ENCODE results near the gene CSTB. TPM values are rescaled to one million over a fixed set of nuclear protein-coding genes. Genes with fewer than 3 reads are reported as not detected.

Gene CSTB
- total and polyA plus RNA-seq, 4 donors, result 33.2 to 263 (median 181) TPM

GRCh38 chr21:43771698-43772424 lies 4.2 kb downstream of the CSTB start:
- Histone ChIP-seq H3K4me1 (ENCODE audit: control insufficient read depth in 5 of 5, insufficient read depth in 5 of 5, low read length in 5 of 5) (peaks cover 0 to 11% (median 9%) of the 10 kb centered on the region in 5 donors), H3K9me3 (ENCODE audit: control insufficient read depth in 4 of 4, insufficient read depth in 3 of 4, low read length in 3 of 4) (no peaks in the 10 kb centered on the region), H3K9ac (ENCODE audit: insufficient read depth in 1 of 2, low read length in 2 of 2) (no peak overlapping the region), H3K27me3 (ENCODE audit: control insufficient read depth in 3 of 3, insufficient read depth in 3 of 3, low read length in 2 of 3) (no peaks in the 10 kb centered on the region), H3K4me3 (no peak overlapping the region), H3K27ac (ENCODE audit: low read depth in 1 of 2, low read length in 1 of 2) (no peak overlapping the region), H3K36me3 (ENCODE audit: control insufficient read depth in 4 of 4, insufficient read depth in 4 of 4, low read length in 4 of 4) (peaks cover 0 to 12% (median 6%) of the 10 kb centered on the region in 4 donors)
- TF ChIP-seq, protein P1, sequence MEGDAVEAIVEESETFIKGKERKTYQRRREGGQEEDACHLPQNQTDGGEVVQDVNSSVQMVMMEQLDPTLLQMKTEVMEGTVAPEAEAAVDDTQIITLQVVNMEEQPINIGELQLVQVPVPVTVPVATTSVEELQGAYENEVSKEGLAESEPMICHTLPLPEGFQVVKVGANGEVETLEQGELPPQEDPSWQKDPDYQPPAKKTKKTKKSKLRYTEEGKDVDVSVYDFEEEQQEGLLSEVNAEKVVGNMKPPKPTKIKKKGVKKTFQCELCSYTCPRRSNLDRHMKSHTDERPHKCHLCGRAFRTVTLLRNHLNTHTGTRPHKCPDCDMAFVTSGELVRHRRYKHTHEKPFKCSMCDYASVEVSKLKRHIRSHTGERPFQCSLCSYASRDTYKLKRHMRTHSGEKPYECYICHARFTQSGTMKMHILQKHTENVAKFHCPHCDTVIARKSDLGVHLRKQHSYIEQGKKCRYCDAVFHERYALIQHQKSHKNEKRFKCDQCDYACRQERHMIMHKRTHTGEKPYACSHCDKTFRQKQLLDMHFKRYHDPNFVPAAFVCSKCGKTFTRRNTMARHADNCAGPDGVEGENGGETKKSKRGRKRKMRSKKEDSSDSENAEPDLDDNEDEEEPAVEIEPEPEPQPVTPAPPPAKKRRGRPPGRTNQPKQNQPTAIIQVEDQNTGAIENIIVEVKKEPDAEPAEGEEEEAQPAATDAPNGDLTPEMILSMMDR (IDR thresholded peaks at IDR 0.05; ENCODE audit: control extremely low read depth, extremely low read depth), result no peak
- WGBS, 2 donors, result 75 to 77% methylated on average over 13 of the region's 13 CpGs
- no peak for DNase-seq
- ATAC-seq (ENCODE audit: insufficient read depth, low FRiP score), result no peak

DNA sequence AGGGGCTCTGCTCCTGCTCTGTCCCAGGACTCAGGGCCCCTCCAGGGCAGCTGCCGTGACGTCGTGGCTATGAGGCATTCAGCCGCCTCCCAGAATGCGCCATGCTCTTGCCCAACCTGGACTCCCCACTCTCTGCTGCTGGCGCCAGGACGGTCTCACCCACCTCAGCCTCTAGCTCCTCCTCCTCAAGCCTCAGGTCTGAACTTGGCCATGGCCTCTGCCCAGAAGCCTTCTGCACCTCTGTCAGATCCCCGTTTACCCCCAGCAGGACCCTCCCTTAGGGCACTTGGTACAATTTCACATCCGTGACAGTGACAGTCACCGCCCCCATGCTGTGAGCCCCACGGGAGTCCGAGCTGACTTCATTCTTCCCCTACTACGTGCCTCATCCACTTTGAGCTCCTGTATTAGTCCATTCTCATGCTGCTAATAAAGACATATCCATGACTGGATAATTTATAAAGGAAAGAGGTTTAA lies 4.9 kb downstream of the CSTB start:
- H3K36me3 ChIP-seq (ENCODE audit: control insufficient read depth in 4 of 4, insufficient read depth in 4 of 4, low read length in 4 of 4), result peaks cover 0 to 12% (median 6%) of the 10 kb centered on the region in 4 donors
- H3K4me3 ChIP-seq, result no peak overlapping the region
- TF ChIP-seq, protein P1 (IDR thresholded peaks at IDR 0.05; ENCODE audit: control extremely low read depth, extremely low read depth), result no peak
- peaks cover 0 to 11% (median 9%) of the 10 kb centered on the region in 5 donors for H3K4me1 ChIP-seq (ENCODE audit: control insufficient read depth in 5 of 5, insufficient read depth in 5 of 5, low read length in 5 of 5)
- no peaks in the 10 kb centered on the region for H3K9me3 ChIP-seq (ENCODE audit: control insufficient read depth in 4 of 4, insufficient read depth in 3 of 4, low read length in 3 of 4)
- no peak overlapping the region for H3K9ac ChIP-seq (ENCODE audit: insufficient read depth in 1 of 2, low read length in 2 of 2)
- H3K27me3 ChIP-seq (ENCODE audit: control insufficient read depth in 3 of 3, insufficient read depth in 3 of 3, low read length in 2 of 3), result no peaks in the 10 kb centered on the region
- 77 to 83% methylated on average over 13 of the region's 13 CpGs for WGBS, 2 donors
- DNase-seq (no peak), ATAC-seq (ENCODE audit: insufficient read depth, low FRiP score) (no peak)
- peak overlapping the region in 1 of 2 donors; percentile 21 for H3K27ac ChIP-seq (ENCODE audit: low read depth in 1 of 2, low read length in 1 of 2)

- DNase-seq, result no peak
- WGBS, 2 donors, result 92 to 93% methylated on average over 21 of the region's 21 CpGs
- no peak for ATAC-seq (ENCODE audit: insufficient read depth, low FRiP score)
- Histone ChIP-seq H3K9ac (ENCODE audit: insufficient read depth in 1 of 2, low read length in 2 of 2) (no peak overlapping the region), H3K27me3 (ENCODE audit: control insufficient read depth in 3 of 3, insufficient read depth in 3 of 3, low read length in 2 of 3) (no peaks in the 10 kb centered on the region), H3K9me3 (ENCODE audit: control insufficient read depth in 4 of 4, insufficient read depth in 3 of 4, low read length in 3 of 4) (no peaks in the 10 kb centered on the region), H3K4me1 (ENCODE audit: control insufficient read depth in 5 of 5, insufficient read depth in 5 of 5, low read length in 5 of 5) (peaks cover 0 to 11% (median 4%) of the 10 kb centered on the region in 5 donors), H3K4me3 (no peak overlapping the region), H3K36me3 (ENCODE audit: control insufficient read depth in 4 of 4, insufficient read depth in 4 of 4, low read length in 4 of 4) (peaks cover 0 to 12% (median 6%) of the 10 kb centered on the region in 4 donors), H3K27ac (ENCODE audit: low read depth in 1 of 2, low read length in 1 of 2) (no peak overlapping the region)
- TF ChIP-seq, protein P1 (IDR thresholded peaks at IDR 0.05; ENCODE audit: control extremely low read depth, extremely low read depth), result no peak
These were observed 5.9 kb downstream of the CSTB start for GRCh38 chr21:43770066-43770655.
